GM12878 (cell line): Measurements from ENCODE around the gene PPM1K. TPM values are rescaled to one million over a fixed set of nuclear protein-coding genes. Genes with fewer than 3 reads are reported as not detected.
A peak's percentile ranks its signal among the peaks of the same experiment; 100 is the strongest.

ENCODE experiments used
- ASH2L ChIP-seq: fragments of 300-600, 200-600 bp; sonication (generic); IDR thresholded peaks from 2 replicates; pipeline ENCODE4 v1.6.1; 2017; ENCODE audit warnings: low read depth, mild to moderate bottlenecking, borderline replicate concordance
- BHLHE40 ChIP-seq, 2 experiments: fragments of 450-650 bp in 1 of 2; IDR thresholded peaks; 2 replicates each; pipeline ENCODE4 v1.6.1; 2011 to 2017; ENCODE audit warnings: low read depth in 2 of 2, borderline replicate concordance in 1 of 2, improper control_type of control experiment in 1 of 2, low read length in 1 of 2, mild to moderate bottlenecking in 1 of 2
- CHD1 ChIP-seq: IDR thresholded peaks from 2 replicates; pipeline ENCODE4 v1.6.1; 2012; ENCODE audit warnings: low read depth, low read length, improper control_type of control experiment
- CHD2 ChIP-seq: IDR thresholded peaks from 2 replicates; pipeline ENCODE4 v1.6.1; 2011; ENCODE audit warnings: low read depth, low read length, improper control_type of control experiment, borderline replicate concordance
- EED ChIP-seq: sonication (generic); IDR thresholded peaks from 2 replicates; pipeline ENCODE4 v1.6.1; 2016; ENCODE audit warnings: antibody characterized with exemption, low read depth
- ETV6 ChIP-seq, 2 experiments: fragments of 450-650 bp in 1 of 2; IDR thresholded peaks in 1 of 2; conservative IDR thresholded peaks in 1 of 2; 2 replicates each; pipeline ENCODE4 v1.6.1; 2014; ENCODE audit warnings: antibody characterized with exemption in 1 of 2, borderline replicate concordance in 1 of 2, low read depth in 1 of 2, mild to moderate bottlenecking in 1 of 2, moderate library complexity in 1 of 2
- IKZF2 ChIP-seq, 2 experiments: fragments of 450-650 bp; IDR thresholded peaks; 2 replicates each; pipeline ENCODE4 v1.6.1; 2017; ENCODE audit warnings: mild to moderate bottlenecking in 2 of 2, moderate library complexity in 2 of 2
- JUNB ChIP-seq: IDR thresholded peaks from 2 replicates; pipeline ENCODE4 v1.6.1; 2016; ENCODE audit warnings: antibody characterized with exemption, mild to moderate bottlenecking
- MTA2 ChIP-seq: fragments of 450-650 bp; IDR thresholded peaks from 2 replicates; pipeline ENCODE4 v1.6.1; 2016; ENCODE audit warnings: low read depth, mild to moderate bottlenecking, moderate library complexity
- NFXL1 ChIP-seq: fragments of 450-650 bp; IDR thresholded peaks from 2 replicates; pipeline ENCODE4 v1.6.1; 2017; ENCODE audit warnings: antibody characterized with exemption, mild to moderate bottlenecking, borderline replicate concordance
- NFYB ChIP-seq: IDR thresholded peaks from 2 replicates; pipeline ENCODE4 v1.6.1; 2011; ENCODE audit warnings: low read depth, mild to moderate bottlenecking, low read length, improper control_type of control experiment, moderate library complexity; ENCODE audit not compliant: insufficient read depth
- PAX5 ChIP-seq: IDR thresholded peaks from 2 replicates; pipeline ENCODE4 v1.6.1; 2011; ENCODE audit warnings: low read depth, low read length, borderline replicate concordance
- RUNX3 ChIP-seq: IDR thresholded peaks from 2 replicates; pipeline ENCODE4 v1.6.1; 2012; ENCODE audit warnings: low read length, inconsistent platforms
- SMAD1 ChIP-seq: fragments of 450-650 bp; IDR thresholded peaks from 2 replicates; pipeline ENCODE4 v1.6.1; 2018; ENCODE audit warnings: mild to moderate bottlenecking, low read depth; ENCODE audit not compliant: partially characterized antibody
- SMARCA5 ChIP-seq: fragments of 450-650 bp; IDR thresholded peaks from 2 replicates; pipeline ENCODE4 v1.6.1; 2017; ENCODE audit warnings: mild to moderate bottlenecking
- STAT1 ChIP-seq: fragments of 450-650 bp; conservative IDR thresholded peaks from 2 replicates; pipeline ENCODE4 v1.6.1; 2014; ENCODE audit warnings: antibody characterized with exemption, mild to moderate bottlenecking
- STAT3 ChIP-seq: IDR thresholded peaks from 2 replicates; pipeline ENCODE4 v1.6.1; 2011; ENCODE audit warnings: low read depth, low read length, improper control_type of control experiment
- WRNIP1 ChIP-seq: IDR thresholded peaks from 2 replicates; pipeline ENCODE4 v1.6.1; 2011; ENCODE audit warnings: low read depth, low read length, improper control_type of control experiment, borderline replicate concordance
- ZZZ3 ChIP-seq: IDR thresholded peaks from 2 replicates; pipeline ENCODE4 v1.6.1; 2011; ENCODE audit warnings: low read depth; ENCODE audit not compliant: control insufficient read depth, insufficient read length
- polyA plus RNA-seq, 11 experiments: library from polyadenylated mRNA; depleted of rRNA in 4 of 11; unstranded in 6 of 11; stranded (reverse) in 5 of 11; fragments of >200 nt; fragmentation: Nextera tagmentation in 4 of 11; fragmentation: Illumina TruSeq in 1 of 11; extraction: Ambion mirVana in 4 of 11; extraction: Trizol in 1 of 11; gene quantifications; 1 replicate in 1 of 11; 2 replicates in 10 of 11; pipeline versions ENCODE4 v1.2.1 to v1.2.3, GENCODE V29; 2011 to 2016; ENCODE audit warnings: inconsistent platforms in 2 of 11, missing spikeins in 2 of 11, low read depth in 1 of 11
- total RNA-seq, 4 experiments: library from RNA; depleted of rRNA in 3 of 4; stranded (reverse); fragments of >200 nt in 3 of 4; fragmentation: Illumina TruSeq in 1 of 4; extraction: Trizol in 1 of 4; gene quantifications; 2 replicates each; pipeline versions ENCODE4 v1.2.1 to v1.2.3, GENCODE V29; 2013 to 2021
- TF ChIP-seq, protein P1 (sequence below): IDR thresholded peaks from 2 replicates; pipeline ENCODE4 v1.6.1; 2011; ENCODE audit warnings: low read depth, low read length, improper control_type of control experiment, borderline replicate concordance
- TF ChIP-seq, protein P2 (sequence below): IDR thresholded peaks from 2 replicates; pipeline ENCODE4 v1.6.1; 2012; ENCODE audit warnings: low read depth, low read length, improper control_type of control experiment
- TF ChIP-seq, protein P3 (sequence below), 3 experiments: IDR thresholded peaks in 2 of 3; conservative IDR thresholded peaks in 1 of 3; 2 replicates each; pipeline ENCODE4 v1.5.1; 2011; ENCODE audit warnings: low read depth in 3 of 3, low read length in 3 of 3, mild to moderate bottlenecking in 3 of 3, control low read depth in 2 of 3, moderate library complexity in 2 of 3, inconsistent platforms in 1 of 3, mixed read lengths in 1 of 3; ENCODE audit not compliant: control insufficient read depth in 2 of 3, insufficient read depth in 1 of 3; ENCODE audit errors: extremely low read depth in 1 of 3
- TF ChIP-seq, protein P4 (sequence below): IDR thresholded peaks from 2 replicates; pipeline ENCODE4 v1.6.1; 2012; ENCODE audit warnings: low read depth, low read length, improper control_type of control experiment
- TF ChIP-seq, protein P5 (sequence below): fragments of 150-350 bp; IDR thresholded peaks from 2 replicates; pipeline ENCODE4 v1.6.1; 2014; ENCODE audit warnings: mild to moderate bottlenecking, low read depth, low read length

The PPM1K gene
- total and polyA plus RNA-seq, 10 of the 15 experiments (the other 5 are each of a cell fraction or from before 2014, with no cell fraction given), result 25.0 to 79.1 (median 36.9) TPM

DNA sequence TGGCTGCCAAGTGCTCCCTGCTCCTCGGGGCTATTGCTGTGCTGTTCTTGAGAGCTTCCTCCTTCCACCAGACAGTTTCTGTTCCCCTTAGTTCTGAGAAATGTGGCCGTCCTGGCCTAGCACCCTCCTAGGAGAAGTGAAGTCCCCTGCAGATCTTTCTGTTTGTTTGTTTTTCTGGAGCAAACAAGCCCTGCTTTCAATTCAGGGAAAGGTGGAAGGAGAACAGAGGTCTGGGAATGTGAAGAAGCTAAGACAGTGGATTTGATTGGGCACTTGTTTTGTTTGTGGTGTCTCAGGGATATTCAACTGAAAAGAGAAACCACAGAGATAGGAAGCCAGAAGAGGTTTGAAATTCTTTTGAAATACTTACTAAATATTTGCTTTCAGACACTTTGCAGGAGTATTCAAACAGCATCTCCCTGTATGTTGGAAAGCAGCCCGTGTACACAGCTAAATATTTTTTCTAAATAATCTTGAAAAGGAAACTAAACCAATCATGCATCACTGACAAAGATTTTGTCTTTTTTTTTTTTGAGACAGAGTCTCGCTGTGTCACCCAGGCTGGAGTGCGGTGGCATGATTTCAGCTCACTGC lies 36.5 kb upstream of the PPM1K start (continued):
- TF ChIP-seq ZZZ3, result no peak
- TF ChIP-seq STAT3, result no peak
- TF ChIP-seq STAT1, result no peak
- TF ChIP-seq SMAD1, result no peak
- 0 out of 2 replicates have a peak, but pooled peaks have one; percentile 9 for TF ChIP-seq SMARCA5
- TF ChIP-seq CHD1, result no peak
- TF ChIP-seq, protein P1, sequence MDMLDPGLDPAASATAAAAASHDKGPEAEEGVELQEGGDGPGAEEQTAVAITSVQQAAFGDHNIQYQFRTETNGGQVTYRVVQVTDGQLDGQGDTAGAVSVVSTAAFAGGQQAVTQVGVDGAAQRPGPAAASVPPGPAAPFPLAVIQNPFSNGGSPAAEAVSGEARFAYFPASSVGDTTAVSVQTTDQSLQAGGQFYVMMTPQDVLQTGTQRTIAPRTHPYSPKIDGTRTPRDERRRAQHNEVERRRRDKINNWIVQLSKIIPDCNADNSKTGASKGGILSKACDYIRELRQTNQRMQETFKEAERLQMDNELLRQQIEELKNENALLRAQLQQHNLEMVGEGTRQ, result no peak
- TF ChIP-seq NFYB, result no peak
- peak; percentile 77 for TF ChIP-seq RUNX3
- 0 out of 2 replicates have a peak, but pooled peaks have one; percentile 30 for TF ChIP-seq PAX5
- peak; percentile 93 to 94 for TF ChIP-seq IKZF2 (IDR thresholded peaks at IDR 0.05)
- no peak; the same call in 1 of the 2 replicates for TF ChIP-seq WRNIP1
- peak; percentile 86 for TF ChIP-seq EED
- TF ChIP-seq, protein P2, sequence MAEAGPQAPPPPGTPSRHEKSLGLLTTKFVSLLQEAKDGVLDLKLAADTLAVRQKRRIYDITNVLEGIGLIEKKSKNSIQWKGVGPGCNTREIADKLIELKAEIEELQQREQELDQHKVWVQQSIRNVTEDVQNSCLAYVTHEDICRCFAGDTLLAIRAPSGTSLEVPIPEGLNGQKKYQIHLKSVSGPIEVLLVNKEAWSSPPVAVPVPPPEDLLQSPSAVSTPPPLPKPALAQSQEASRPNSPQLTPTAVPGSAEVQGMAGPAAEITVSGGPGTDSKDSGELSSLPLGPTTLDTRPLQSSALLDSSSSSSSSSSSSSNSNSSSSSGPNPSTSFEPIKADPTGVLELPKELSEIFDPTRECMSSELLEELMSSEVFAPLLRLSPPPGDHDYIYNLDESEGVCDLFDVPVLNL, result no peak
- TF ChIP-seq MTA2, result peak; percentile 45; the same call in 1 of the 2 replicates
- no peak for TF ChIP-seq ASH2L
- TF ChIP-seq ETV6 (conservative IDR thresholded peaks at IDR 0.05 in 1 of 2, IDR thresholded peaks at IDR 0.05 in 1 of 2; ENCODE audit: borderline replicate concordance in 1 of 2, low read depth in 1 of 2), result peak in 1 of 2 experiments; percentile 71; a peak in 1 of 4 replicates
- peak; percentile 18; the same call in 1 of the 2 replicates for TF ChIP-seq NFXL1
- TF ChIP-seq CHD2, result no peak
- TF ChIP-seq JUNB, result no peak
- TF ChIP-seq, protein P3, sequence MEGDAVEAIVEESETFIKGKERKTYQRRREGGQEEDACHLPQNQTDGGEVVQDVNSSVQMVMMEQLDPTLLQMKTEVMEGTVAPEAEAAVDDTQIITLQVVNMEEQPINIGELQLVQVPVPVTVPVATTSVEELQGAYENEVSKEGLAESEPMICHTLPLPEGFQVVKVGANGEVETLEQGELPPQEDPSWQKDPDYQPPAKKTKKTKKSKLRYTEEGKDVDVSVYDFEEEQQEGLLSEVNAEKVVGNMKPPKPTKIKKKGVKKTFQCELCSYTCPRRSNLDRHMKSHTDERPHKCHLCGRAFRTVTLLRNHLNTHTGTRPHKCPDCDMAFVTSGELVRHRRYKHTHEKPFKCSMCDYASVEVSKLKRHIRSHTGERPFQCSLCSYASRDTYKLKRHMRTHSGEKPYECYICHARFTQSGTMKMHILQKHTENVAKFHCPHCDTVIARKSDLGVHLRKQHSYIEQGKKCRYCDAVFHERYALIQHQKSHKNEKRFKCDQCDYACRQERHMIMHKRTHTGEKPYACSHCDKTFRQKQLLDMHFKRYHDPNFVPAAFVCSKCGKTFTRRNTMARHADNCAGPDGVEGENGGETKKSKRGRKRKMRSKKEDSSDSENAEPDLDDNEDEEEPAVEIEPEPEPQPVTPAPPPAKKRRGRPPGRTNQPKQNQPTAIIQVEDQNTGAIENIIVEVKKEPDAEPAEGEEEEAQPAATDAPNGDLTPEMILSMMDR (IDR thresholded peaks at IDR 0.05 in 2 of 3, conservative IDR thresholded peaks at IDR 0.05 in 1 of 3; ENCODE audit: control insufficient read depth in 2 of 3, extremely low read depth in 1 of 3, insufficient read depth in 1 of 3, low read depth in 3 of 3, low read length in 3 of 3), result no peak
- TF ChIP-seq, protein P4, sequence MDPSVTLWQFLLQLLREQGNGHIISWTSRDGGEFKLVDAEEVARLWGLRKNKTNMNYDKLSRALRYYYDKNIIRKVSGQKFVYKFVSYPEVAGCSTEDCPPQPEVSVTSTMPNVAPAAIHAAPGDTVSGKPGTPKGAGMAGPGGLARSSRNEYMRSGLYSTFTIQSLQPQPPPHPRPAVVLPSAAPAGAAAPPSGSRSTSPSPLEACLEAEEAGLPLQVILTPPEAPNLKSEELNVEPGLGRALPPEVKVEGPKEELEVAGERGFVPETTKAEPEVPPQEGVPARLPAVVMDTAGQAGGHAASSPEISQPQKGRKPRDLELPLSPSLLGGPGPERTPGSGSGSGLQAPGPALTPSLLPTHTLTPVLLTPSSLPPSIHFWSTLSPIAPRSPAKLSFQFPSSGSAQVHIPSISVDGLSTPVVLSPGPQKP, result no peak
- peak in 1 of 2 experiments; percentile 5; a peak in 1 of 4 replicates for TF ChIP-seq BHLHE40 (IDR thresholded peaks at IDR 0.05; ENCODE audit: borderline replicate concordance in 1 of 2, low read depth in 2 of 2, low read length in 1 of 2)
- TF ChIP-seq, protein P5, sequence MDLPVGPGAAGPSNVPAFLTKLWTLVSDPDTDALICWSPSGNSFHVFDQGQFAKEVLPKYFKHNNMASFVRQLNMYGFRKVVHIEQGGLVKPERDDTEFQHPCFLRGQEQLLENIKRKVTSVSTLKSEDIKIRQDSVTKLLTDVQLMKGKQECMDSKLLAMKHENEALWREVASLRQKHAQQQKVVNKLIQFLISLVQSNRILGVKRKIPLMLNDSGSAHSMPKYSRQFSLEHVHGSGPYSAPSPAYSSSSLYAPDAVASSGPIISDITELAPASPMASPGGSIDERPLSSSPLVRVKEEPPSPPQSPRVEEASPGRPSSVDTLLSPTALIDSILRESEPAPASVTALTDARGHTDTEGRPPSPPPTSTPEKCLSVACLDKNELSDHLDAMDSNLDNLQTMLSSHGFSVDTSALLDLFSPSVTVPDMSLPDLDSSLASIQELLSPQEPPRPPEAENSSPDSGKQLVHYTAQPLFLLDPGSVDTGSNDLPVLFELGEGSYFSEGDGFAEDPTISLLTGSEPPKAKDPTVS, result no peak
